ENCODE results near the gene G6PC2. TPM values are rescaled to one million over a fixed set of nuclear protein-coding genes. Genes with fewer than 3 reads are reported as not detected.
"Not testable (repeated sequence)": the region's sequence is repeated elsewhere in the genome, so short reads cannot be mapped to it uniquely, and the experiment has no call there.

The G6PC2 gene
- total RNA-seq, 2 experiments from 2014 or later = not detected

GRCh38 chr2:168928113-168928831 lies 27.2 kb downstream of the G6PC2 start:
- ChIA-PET CTCF (ENCODE audit: unreplicated experiment) (no interaction called here), POLR2A (interaction anchor here (0.5 kb wide), 1 partner anchor 22 kb away, joined by 3 read pairs; no protein-coding TSS in a partner anchor)
- no peak overlapping the region for H2AFZ ChIP-seq (ENCODE audit: low read length)
- no TSS peak for BruUV-seq (replicated peaks)
- no peaks in the 10 kb centered on the region for H3K36me3 ChIP-seq (ENCODE audit: insufficient read depth, low read length)
- no peak for DNase-seq (ENCODE audit: low spot score)
- peaks cover 7% of the 10 kb centered on the region for H3K4me1 ChIP-seq (ENCODE audit: insufficient read depth, low read length, poor library complexity, severe bottlenecking)
- intact Hi-C loops (cut with micrococcal nuclease; ENCODE audit: unreplicated experiment) = no loop called here
- no peaks in the 10 kb centered on the region for H3K9me3 ChIP-seq (ENCODE audit: low read length)
- TF ChIP-seq EZH2phosphoT487 (IDR thresholded peaks at IDR 0.05; ENCODE audit: borderline replicate concordance, low read depth, low read length) (no peak), CTCF (conservative IDR thresholded peaks at IDR 0.05; ENCODE audit: low read length) (no peak)
- H3K79me2 ChIP-seq (ENCODE audit: insufficient read depth, low read depth, low read length) = no peaks in the 10 kb centered on the region
- H3K4me3 ChIP-seq (ENCODE audit: low read depth, low read length, poor library complexity, severe bottlenecking) = no peak overlapping the region
- no peaks in the 10 kb centered on the region for H4K20me1 ChIP-seq (ENCODE audit: insufficient read depth, low read length)
- H3K4me2 ChIP-seq (ENCODE audit: low read length) = no peak overlapping the region
- H3K27ac ChIP-seq (ENCODE audit: low read depth, low read length, poor library complexity, severe bottlenecking) = no peak overlapping the region
- no peaks in the 10 kb centered on the region for H3K9me2 ChIP-seq (ENCODE audit: insufficient read depth, low read length)

- Histone ChIP-seq H4K20me1 (ENCODE audit: insufficient read depth, low read length) (no peaks in the 10 kb centered on the region), H3K36me3 (ENCODE audit: insufficient read depth, low read length) (no peaks in the 10 kb centered on the region), H2AFZ (ENCODE audit: low read length) (no peak overlapping the region), H3K4me3 (ENCODE audit: low read depth, low read length, poor library complexity, severe bottlenecking) (no peak overlapping the region), H3K27ac (ENCODE audit: low read depth, low read length, poor library complexity, severe bottlenecking) (no peak overlapping the region), H3K4me1 (ENCODE audit: insufficient read depth, low read length, poor library complexity, severe bottlenecking) (peaks cover 7% of the 10 kb centered on the region), H3K4me2 (ENCODE audit: low read length) (no peak overlapping the region), H3K9me3 (ENCODE audit: low read length) (no peaks in the 10 kb centered on the region), H3K9me2 (ENCODE audit: insufficient read depth, low read length) (no peaks in the 10 kb centered on the region), H3K79me2 (ENCODE audit: insufficient read depth, low read depth, low read length) (no peaks in the 10 kb centered on the region)
- no TSS peak for BruUV-seq (replicated peaks)
- POLR2A ChIA-PET = interaction anchor here (0.5 kb wide), 1 partner anchor 23 kb away, joined by 3 read pairs; no protein-coding TSS in a partner anchor
- no peak for DNase-seq (ENCODE audit: low spot score)
- CTCF ChIA-PET (ENCODE audit: unreplicated experiment) = no interaction called here
- TF ChIP-seq EZH2phosphoT487 (IDR thresholded peaks at IDR 0.05; ENCODE audit: borderline replicate concordance, low read depth, low read length) = no peak
- no peak for TF ChIP-seq CTCF (conservative IDR thresholded peaks at IDR 0.05; ENCODE audit: low read length)
- intact Hi-C loops (cut with micrococcal nuclease; ENCODE audit: unreplicated experiment) = no loop called here
Measured at GRCh38 chr2:168929031-168929430, 27.9 kb downstream of the G6PC2 start.

- Histone ChIP-seq H3K36me3 (ENCODE audit: insufficient read depth, low read length) (no peaks in the 10 kb centered on the region), H3K4me1 (ENCODE audit: insufficient read depth, low read length, poor library complexity, severe bottlenecking) (peaks cover 7% of the 10 kb centered on the region), H3K79me2 (ENCODE audit: insufficient read depth, low read depth, low read length) (no peaks in the 10 kb centered on the region), H3K9me2 (ENCODE audit: insufficient read depth, low read length) (no peaks in the 10 kb centered on the region), H4K20me1 (ENCODE audit: insufficient read depth, low read length) (no peaks in the 10 kb centered on the region), H3K4me3 (ENCODE audit: low read depth, low read length, poor library complexity, severe bottlenecking) (no peak overlapping the region), H3K27ac (ENCODE audit: low read depth, low read length, poor library complexity, severe bottlenecking) (no peak overlapping the region), H2AFZ (ENCODE audit: low read length) (no peak overlapping the region), H3K9me3 (ENCODE audit: low read length) (no peaks in the 10 kb centered on the region), H3K4me2 (ENCODE audit: low read length) (no peak overlapping the region)
- BruUV-seq (replicated peaks) = no TSS peak
- intact Hi-C loops (cut with micrococcal nuclease; ENCODE audit: unreplicated experiment) = no loop called here
- no peak for TF ChIP-seq CTCF (conservative IDR thresholded peaks at IDR 0.05; ENCODE audit: low read length)
- no peak for TF ChIP-seq EZH2phosphoT487 (IDR thresholded peaks at IDR 0.05; ENCODE audit: borderline replicate concordance, low read depth, low read length)
- DNase-seq (ENCODE audit: low spot score) = no peak
- ChIA-PET CTCF (ENCODE audit: unreplicated experiment) (no interaction called here), POLR2A (interaction anchor here (0.5 to 1.1 kb wide), 2 partner anchors 102 to 964 kb away, joined by 3 read pairs; no protein-coding TSS in a partner anchor)
Measured at GRCh38 chr2:168930242-168930641, 29.2 kb downstream of the G6PC2 start.

GRCh38 chr2:168932174-168932573 lies 31.1 kb downstream of the G6PC2 start:
- H3K4me1 ChIP-seq (ENCODE audit: insufficient read depth, low read length, poor library complexity, severe bottlenecking); DNase-seq (ENCODE audit: low spot score); H3K9me2 ChIP-seq (ENCODE audit: insufficient read depth, low read length); H4K20me1 ChIP-seq (ENCODE audit: insufficient read depth, low read length); intact Hi-C loops (cut with micrococcal nuclease; ENCODE audit: unreplicated experiment); H3K9me3 ChIP-seq (ENCODE audit: low read length); H3K79me2 ChIP-seq (ENCODE audit: insufficient read depth, low read depth, low read length); H3K4me2 ChIP-seq (ENCODE audit: low read length); H2AFZ ChIP-seq (ENCODE audit: low read length); CTCF ChIA-PET (ENCODE audit: unreplicated experiment); H3K36me3 ChIP-seq (ENCODE audit: insufficient read depth, low read length); H3K4me3 ChIP-seq (ENCODE audit: low read depth, low read length, poor library complexity, severe bottlenecking); H3K27ac ChIP-seq (ENCODE audit: low read depth, low read length, poor library complexity, severe bottlenecking); BruUV-seq (replicated peaks): not testable (repeated sequence)
- POLR2A ChIA-PET = interaction anchor here (1.0 kb wide), 1 partner anchor 36 kb away, joined by 3 read pairs; no protein-coding TSS in a partner anchor
